K562 (cell line): ENCODE data around the gene PGAM2. TPM values are rescaled to one million over a fixed set of nuclear protein-coding genes. Genes with fewer than 3 reads are reported as not detected.

Experiments used
- ATAC-seq: fragments of 200-7000 bp; cut with Tn5 transposase; 3 replicates; pipeline ENCODE4 v1.9.1; 2020; ENCODE audit warnings: moderate library complexity
- BruUV-seq: library from RNA; stranded (reverse); fragments of 400-500 nt; replicated peaks from 2 replicates; lab custom pipeline; 2021; lab: Mats Ljungman, UMichigan
- CTCF ChIA-PET: fragments of 300-600 bp; formaldehyde crosslinking; extraction: SDS; loops from one replicate; lab custom pipeline; 2021; ENCODE audit warnings: low intra/inter-chr PET ratio; lab: Yijun Ruan, JAX
- POLR2A ChIA-PET: fragments of 300-600, 350-650 bp; sonication (Branson Sonifier 250); formaldehyde crosslinking; extraction: SDS; loops from one replicate; lab custom pipeline; 2021; ENCODE audit warnings: antibody characterized with exemption, inconsistent platforms; lab: Yijun Ruan, JAX
- DNase-seq, 4 experiments: peaks; one replicate each; pipeline versions ENCODE4 v3.0.0 to v3.0.0-alpha.2; 2011 to 2018; ENCODE audit warnings: low spot score in 3 of 4, mixed read lengths in 3 of 4; ENCODE audit errors: extremely low read depth in 1 of 4
- FAIRE-seq: peaks from 2 replicates; lab custom pipeline; 2011; peaks lifted over from hg19 to GRCh38; lab: Jason Lieb, UNC
- H2AFZ ChIP-seq: 2 replicates; pipeline ENCODE4 v1.6.0; 2011; ENCODE audit warnings: low read depth, low read length, control low read depth, inconsistent platforms
- H3K27ac ChIP-seq: fragments of 200-600 bp; 3 replicates; pipeline ENCODE4 v1.8.0; 2011; ENCODE audit warnings: low read depth, mild to moderate bottlenecking, control low read depth, inconsistent platforms, low read length, moderate library complexity, mixed read lengths; ENCODE audit errors: extremely low read depth
- H3K27me3 ChIP-seq, 2 experiments: fragments of 300-600 bp in 1 of 2; 2 replicates in 1 of 2; 3 replicates in 1 of 2; pipeline versions ENCODE4 v1.6.0 to v1.8.0; 2011; ENCODE audit warnings: inconsistent platforms in 2 of 2, low read length in 2 of 2, mild to moderate bottlenecking in 1 of 2, mixed read lengths in 1 of 2, moderate library complexity in 1 of 2; ENCODE audit not compliant: control insufficient read depth in 2 of 2, insufficient read depth in 2 of 2
- H3K36me3 ChIP-seq: fragments of 300-600 bp; 3 replicates; pipeline ENCODE4 v1.8.0; 2011; ENCODE audit warnings: mild to moderate bottlenecking, low read length, inconsistent platforms; ENCODE audit not compliant: control insufficient read depth, insufficient read depth
- H3K4me1 ChIP-seq, 2 experiments: fragments of 200-600 bp in 1 of 2; replicated peaks in 1 of 2; 2 replicates in 1 of 2; 3 replicates in 1 of 2; pipeline versions ENCODE4 v1.5.1 to v1.8.0; 2011; ENCODE audit warnings: inconsistent platforms in 2 of 2, low read length in 2 of 2, mild to moderate bottlenecking in 1 of 2, mixed read lengths in 1 of 2, moderate library complexity in 1 of 2; ENCODE audit not compliant: control insufficient read depth in 2 of 2, insufficient read depth in 2 of 2
- H3K4me2 ChIP-seq: 2 replicates; pipeline ENCODE4 v1.6.1; 2011; ENCODE audit warnings: low read length, control low read depth, inconsistent platforms, mixed read lengths; ENCODE audit not compliant: insufficient read depth
- H3K4me3 ChIP-seq: fragments of 200-600 bp; sonication (generic), shearing (Covaris generic); 2 replicates; pipeline ENCODE4 v1.5.1; 2016; ENCODE audit warnings: control low read depth, inconsistent platforms
- H3K79me2 ChIP-seq: fragments of 200-600 bp; 3 replicates; pipeline ENCODE4 v1.8.0; 2011; ENCODE audit warnings: low read length, inconsistent platforms; ENCODE audit not compliant: control insufficient read depth, insufficient read depth
- H3K9ac ChIP-seq, 2 experiments: 2 replicates each; pipeline versions ENCODE4 v1.6.0 to v1.6.1; 2011; ENCODE audit warnings: low read depth in 2 of 2, low read length in 2 of 2, control low read depth in 1 of 2, inconsistent platforms in 1 of 2, mild to moderate bottlenecking in 1 of 2, mixed read lengths in 1 of 2; ENCODE audit not compliant: insufficient read depth in 1 of 2
- H3K9me1 ChIP-seq: one replicate; pipeline ENCODE4 v1.6.0; 2011; ENCODE audit warnings: inconsistent platforms, mild to moderate bottlenecking, low read length, moderate library complexity; ENCODE audit not compliant: control insufficient read depth, insufficient read depth
- H3K9me3 ChIP-seq: replicated peaks from 2 replicates; pipeline ENCODE4 v1.5.1; 2011; ENCODE audit warnings: low read depth, low read length, inconsistent platforms; ENCODE audit not compliant: control insufficient read depth, insufficient read depth
- H4K20me1 ChIP-seq: replicated peaks from 2 replicates; pipeline ENCODE4 v1.6.1; 2011; ENCODE audit warnings: low read length, inconsistent platforms, mixed read lengths; ENCODE audit not compliant: control insufficient read depth, insufficient read depth
- CBX1 ChIP-seq: sonication (generic); IDR thresholded peaks from 2 replicates; pipeline ENCODE4 v1.6.1; 2016; ENCODE audit warnings: antibody characterized with exemption, low read depth, mild to moderate bottlenecking
- E2F8 ChIP-seq: fragments of 450-650 bp; IDR thresholded peaks from 2 replicates; pipeline ENCODE4 v1.7.1; 2018; ENCODE audit warnings: mild to moderate bottlenecking, low read depth; ENCODE audit not compliant: partially characterized antibody
- FOSL1 ChIP-seq: fragments of 200-800 bp; sonication (Bioruptor generic); conservative IDR thresholded peaks from 2 replicates; pipeline ENCODE4 v1.6.1; 2016; ENCODE audit warnings: missing genetic modification characterization, missing compliant biosample characterization
- GABPB2 ChIP-seq: fragments of 250-450 bp; sonication (Bioruptor Pico); conservative IDR thresholded peaks from 2 replicates; pipeline ENCODE4 v1.5.1; 2021; ENCODE audit warnings: mild to moderate bottlenecking
- HNRNPUL1 ChIP-seq: fragments of 200-400 bp; formaldehyde crosslinking; IDR thresholded peaks from 2 replicates; pipeline ENCODE4 v1.6.1; 2017; ENCODE audit warnings: low read length
- NFIC ChIP-seq: fragments of 450-650 bp; IDR thresholded peaks from 2 replicates; pipeline ENCODE4 v1.6.1; 2017; ENCODE audit warnings: mild to moderate bottlenecking, inconsistent platforms
- NR0B1 ChIP-seq: fragments of 450-650 bp; IDR thresholded peaks from one replicate; pipeline ENCODE4 v1.6.1; 2018; ENCODE audit warnings: mild to moderate bottlenecking, moderate library complexity; ENCODE audit not compliant: partially characterized antibody
- SMAD3 ChIP-seq: fragments of 450-650 bp; formaldehyde crosslinking; conservative IDR thresholded peaks from 2 replicates; pipeline ENCODE4 v1.4.0; 2020; ENCODE audit warnings: mild to moderate bottlenecking
- WGBS: fragments of 100-300 bp; shearing (Covaris generic); methylation state at CpG from one replicate; pipeline ENCODE4 v1.1.6; 2016; ENCODE audit warnings: low coverage, mixed read lengths; ENCODE audit not compliant: insufficient coverage; ENCODE audit errors: missing lambda C conversion rate; 5-methylcytosine and 5-hydroxymethylcytosine counted together
- in situ Hi-C: fragments of 300-500 bp; cut with MboI; formaldehyde crosslinking; loops from 4 replicates; pipeline ENCODE4 v1.15.0; 2018; ENCODE audit warnings: inconsistent platforms, mixed read lengths
- intact Hi-C: fragments of 100-400 bp; cut with micrococcal nuclease; formaldehyde crosslinking; loops from 2 replicates; pipeline ENCODE4 v1.14.2; 2022
- polyA plus RNA-seq, 8 experiments: library from polyadenylated mRNA; depleted of rRNA in 4 of 8; stranded (reverse) in 5 of 8; unstranded in 3 of 8; fragments of >200 nt; fragmentation: Nextera tagmentation in 2 of 8; fragmentation: Illumina TruSeq in 1 of 8; extraction: Ambion mirVana in 2 of 8; extraction: Trizol in 1 of 8; gene quantifications; 2 replicates each; pipeline versions ENCODE4 v1.2.1 to v1.2.3, GENCODE V29; 2011 to 2014; ENCODE audit warnings: inconsistent platforms in 1 of 8, missing spikeins in 1 of 8
- total RNA-seq, 7 experiments: library from RNA; depleted of rRNA in 6 of 7; stranded (reverse); fragments of >200 nt in 6 of 7; fragmentation: Illumina TruSeq in 2 of 7; extraction: Trizol in 2 of 7; gene quantifications; 2 replicates each; pipeline versions ENCODE4 v1.2.1 to v1.2.3, GENCODE V29; 2011 to 2021; ENCODE audit warnings: low replicate concordance in 1 of 7

PGAM2 gene
- total and polyA plus RNA-seq, 9 of the 15 experiments (the other 6 are each of a cell fraction or from before 2014, with no cell fraction given) = not detected

- intact Hi-C loops = no loop called here
- Histone ChIP-seq H3K9me3 (no peaks in the 10 kb centered on the region), H3K4me2 (no peak overlapping the region), H3K27me3 (no peaks in the 10 kb centered on the region), H3K4me3 (no peak overlapping the region), H3K79me2 (peaks cover 41% of the 10 kb centered on the region), H3K27ac (no peak overlapping the region), H4K20me1 (peaks cover 12% of the 10 kb centered on the region; the same call in 1 of the 2 replicates), H3K36me3 (peaks cover 54% of the 10 kb centered on the region; the same call in 2 of the 3 replicates), H3K9ac (peak overlapping the region in 1 of 2 experiments; percentile 50; a peak in 1 of 4 replicates), H3K9me1 (peaks cover 7% of the 10 kb centered on the region), H2AFZ (no peak overlapping the region), H3K4me1 (peaks cover 9 to 26% of the 10 kb centered on the region in 2 experiments; a peak in 4 of 5 replicates)
- 82% methylated on average over 6 of the region's 7 CpGs for WGBS
- ChIA-PET CTCF (no interaction called here), POLR2A (no interaction called here)
- TF ChIP-seq NFIC (peak; percentile 41; the same call in 1 of the 2 replicates), CBX1 (no peak)
- ATAC-seq (no peak), FAIRE-seq (no peak), DNase-seq (no peak)
- no TSS peak for BruUV-seq
- in situ Hi-C loops = no loop called here
These were observed 17.2 kb downstream of the PGAM2 start for GRCh38 chr7:44048031-44048795.

GRCh38 chr7:44046321-44047061 is 18.9 kb downstream of the PGAM2 start:
- Histone ChIP-seq H3K27me3 (no peaks in the 10 kb centered on the region), H3K4me3 (no peak overlapping the region), H2AFZ (no peak overlapping the region), H3K4me1 (peaks cover 14 to 26% of the 10 kb centered on the region in 2 experiments; a peak in 4 of 5 replicates), H3K27ac (no peak overlapping the region; the same call in 2 of the 3 replicates), H3K36me3 (peaks cover 40% of the 10 kb centered on the region; the same call in 2 of the 3 replicates), H3K79me2 (peaks cover 41% of the 10 kb centered on the region), H3K9me1 (peaks cover 7% of the 10 kb centered on the region), H3K9ac (peak overlapping the region in 1 of 2 experiments; percentile 98; a peak in 1 of 4 replicates), H3K4me2 (peak overlapping the region; percentile 39), H3K9me3 (no peaks in the 10 kb centered on the region), H4K20me1 (peaks cover 12% of the 10 kb centered on the region; the same call in 1 of the 2 replicates)
- ChIA-PET CTCF (no interaction called here), POLR2A (interaction anchor here (0.6 kb wide), 1 partner anchor 14 kb away, joined by 3 read pairs; no protein-coding TSS in a partner anchor)
- in situ Hi-C loops = no loop called here
- 55% methylated on average over 8 of the region's 8 CpGs for WGBS
- no TSS peak for BruUV-seq
- FAIRE-seq (no peak), DNase-seq (peak in 3 of 4 experiments; percentile 9 to 43 (median 34)), ATAC-seq (peak; percentile 25)
- intact Hi-C loops = no loop called here
- TF ChIP-seq SMAD3 (CRISPR knock-in tag) (no peak), GABPB2 (CRISPR knock-in tag) (no peak), E2F8 (no peak), FOSL1 (tag) (no peak), NR0B1 (no peak), HNRNPUL1 (no peak)
